Esophagus squamous epithelium (tissue), 5 donors: ENCODE results near the gene MSANTD1. TPM values are rescaled to one million over a fixed set of nuclear protein-coding genes. Genes with fewer than 3 reads are reported as not detected.
"Not testable (repeated sequence)": the region's sequence is repeated elsewhere in the genome, so short reads cannot be mapped to it uniquely, and the experiment has no call there.

Source experiments
- DNase-seq: peaks from one replicate; lab custom pipeline; 2025; lab: John Stamatoyannopoulos, UW
- H3K27ac ChIP-seq, 4 donors: fragments of 200-600 bp; sonication (generic); one replicate each; pipeline ENCODE4 v1.5.1; 2016 to 2019; ENCODE audit warnings: mild to moderate bottlenecking in 1 of 4
- H3K27me3 ChIP-seq, 4 donors: fragments of 200-600 bp; sonication (generic); 1 replicate in 3 of 4; 2 replicates in 1 of 4; pipeline versions ENCODE4 v1.5.1 to v1.6.0; 2017 to 2021; ENCODE audit warnings: antibody characterized with exemption in 1 of 4
- H3K36me3 ChIP-seq, 3 donors: fragments of 200-600 bp; sonication (generic); one replicate each; pipeline ENCODE4 v1.5.1; 2016 to 2019
- H3K4me1 ChIP-seq, 3 donors: fragments of 200-600 bp; sonication (generic); one replicate each; pipeline ENCODE4 v1.5.1; 2017 to 2019
- H3K4me3 ChIP-seq, 4 donors: fragments of 200-600 bp; sonication (generic); 1 replicate in 3 of 4; 2 replicates in 1 of 4; pipeline ENCODE4 v1.5.1; 2016 to 2019; ENCODE audit warnings: mild to moderate bottlenecking in 2 of 4, moderate library complexity in 1 of 4
- H3K9me3 ChIP-seq, 3 donors: fragments of 200-600 bp; sonication (generic); one replicate each; pipeline ENCODE4 v1.5.1; 2016 to 2019
- POLR2A ChIP-seq, 4 donors: fragments of 450-650 bp; IDR thresholded peaks; one replicate each; pipeline ENCODE4 v1.6.1; 2017; ENCODE audit warnings: antibody characterized with exemption in 4 of 4, mild to moderate bottlenecking in 4 of 4, moderate library complexity in 3 of 4
- WGBS, 2 donors: methylation state at CpG; one replicate each; pipeline ENCODE4 v1.1.5; 2018; 5-methylcytosine and 5-hydroxymethylcytosine counted together
- intact Hi-C: fragments of 100-400 bp; cut with DNase I; formaldehyde crosslinking; loops from one replicate; pipeline ENCODE4 v1.15.0; 2022
- total RNA-seq, 4 donors: library from RNA; depleted of rRNA; stranded (reverse); fragments of >200 nt; gene quantifications; one replicate each; pipeline ENCODE4 v1.1.0, GENCODE V29; 2016
- TF ChIP-seq, protein P1 (sequence below), 6 experiments: fragments of 450-650 bp in 4 of 6; fragments of 200-600 bp in 2 of 6; sonication (generic) in 2 of 6; IDR thresholded peaks; one replicate each; pipeline ENCODE4 v1.5.1; 2016 to 2019; ENCODE audit warnings: antibody characterized with exemption in 6 of 6, mild to moderate bottlenecking in 4 of 6, moderate library complexity in 4 of 6
- donor health status: DM: yes; HTN: yes; CAD: no.

The MSANTD1 gene
- total RNA-seq, 4 donors from 2014 or later, result 0.15 to 0.95 (median 0.18) TPM; not detected in 1

DNA sequence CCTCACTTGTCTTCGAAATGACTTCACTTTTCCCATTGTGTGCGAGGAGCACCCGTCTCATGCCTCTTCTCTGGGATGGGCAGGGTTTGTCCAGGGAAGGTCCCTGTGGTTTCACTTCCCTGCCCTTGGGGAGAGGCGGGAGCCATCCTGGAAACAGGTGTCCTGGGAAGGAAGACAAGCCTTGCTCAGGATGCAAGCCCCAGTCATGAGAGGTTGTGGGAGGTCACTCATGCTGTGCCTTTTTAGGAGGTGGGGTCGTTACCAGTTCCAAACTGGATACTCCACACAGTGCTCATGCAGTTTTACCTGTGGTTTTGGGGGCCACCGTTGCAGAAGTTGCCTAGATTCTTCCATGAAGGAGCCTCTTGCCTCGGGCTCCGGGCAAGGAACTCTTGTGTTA lies 47.7 kb downstream of the MSANTD1 start:
- Histone ChIP-seq H3K9me3 (peaks cover 0 to 7% (median 6%) of the 10 kb centered on the region in 3 donors), H3K27ac (no peak overlapping the region), H3K4me3 (no peak overlapping the region), H3K27me3 (no peaks in the 10 kb centered on the region), H3K4me1 (peaks cover 0 to 55% (median 25%) of the 10 kb centered on the region in 3 donors), H3K36me3 (no peaks in the 10 kb centered on the region)
- intact Hi-C loops, result no loop called here
- 85 to 91% methylated on average over 5 to 6 of the region's 8 CpGs for WGBS, 2 donors
- no peak for DNase-seq
- no peak for TF ChIP-seq POLR2A (IDR thresholded peaks at IDR 0.05)
- TF ChIP-seq, protein P1, sequence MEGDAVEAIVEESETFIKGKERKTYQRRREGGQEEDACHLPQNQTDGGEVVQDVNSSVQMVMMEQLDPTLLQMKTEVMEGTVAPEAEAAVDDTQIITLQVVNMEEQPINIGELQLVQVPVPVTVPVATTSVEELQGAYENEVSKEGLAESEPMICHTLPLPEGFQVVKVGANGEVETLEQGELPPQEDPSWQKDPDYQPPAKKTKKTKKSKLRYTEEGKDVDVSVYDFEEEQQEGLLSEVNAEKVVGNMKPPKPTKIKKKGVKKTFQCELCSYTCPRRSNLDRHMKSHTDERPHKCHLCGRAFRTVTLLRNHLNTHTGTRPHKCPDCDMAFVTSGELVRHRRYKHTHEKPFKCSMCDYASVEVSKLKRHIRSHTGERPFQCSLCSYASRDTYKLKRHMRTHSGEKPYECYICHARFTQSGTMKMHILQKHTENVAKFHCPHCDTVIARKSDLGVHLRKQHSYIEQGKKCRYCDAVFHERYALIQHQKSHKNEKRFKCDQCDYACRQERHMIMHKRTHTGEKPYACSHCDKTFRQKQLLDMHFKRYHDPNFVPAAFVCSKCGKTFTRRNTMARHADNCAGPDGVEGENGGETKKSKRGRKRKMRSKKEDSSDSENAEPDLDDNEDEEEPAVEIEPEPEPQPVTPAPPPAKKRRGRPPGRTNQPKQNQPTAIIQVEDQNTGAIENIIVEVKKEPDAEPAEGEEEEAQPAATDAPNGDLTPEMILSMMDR (IDR thresholded peaks at IDR 0.05), result no peak

DNA sequence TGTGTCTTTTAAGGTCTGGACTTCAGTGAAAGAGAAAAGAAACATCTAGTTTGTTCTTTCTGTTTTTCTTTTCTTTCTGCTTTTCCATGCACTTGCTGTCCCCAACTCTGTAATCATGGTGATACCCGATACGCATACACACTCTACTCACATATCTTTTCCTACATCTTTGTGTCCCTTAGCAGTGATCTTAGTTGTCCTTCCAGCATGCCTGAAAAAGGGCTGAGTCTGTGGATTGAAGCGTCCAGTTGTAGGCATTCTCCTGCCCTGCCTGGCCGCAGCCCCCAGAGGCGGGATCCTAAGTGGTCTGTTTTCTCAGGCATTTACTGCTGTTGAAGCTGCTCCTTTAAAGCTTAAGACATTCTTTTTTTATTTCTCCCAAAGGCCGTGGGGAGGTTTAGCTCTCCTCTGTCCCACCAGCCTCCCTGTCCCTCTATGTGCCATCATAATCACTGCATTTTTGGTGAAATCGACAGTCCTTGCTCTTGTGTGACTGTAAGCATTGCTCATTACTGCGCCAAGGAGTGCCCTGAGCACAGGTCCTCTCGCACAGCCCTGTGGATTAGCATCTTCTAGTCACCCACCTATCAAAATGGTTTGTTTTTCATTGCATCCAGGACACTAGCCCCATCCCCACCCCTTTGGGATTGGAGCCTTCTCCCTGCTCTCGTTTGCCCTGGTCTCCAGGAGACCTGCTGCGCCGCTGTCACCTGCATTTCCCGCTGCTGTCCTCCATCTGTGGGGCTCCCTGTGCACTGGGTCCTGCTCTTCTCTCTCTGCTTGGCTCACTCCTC lies 48.3 kb downstream of the MSANTD1 start:
- no peak for DNase-seq
- no peak overlapping the region for H3K27ac ChIP-seq
- H3K4me1 ChIP-seq, result peaks cover 0 to 56% (median 27%) of the 10 kb centered on the region in 3 donors
- TF ChIP-seq, protein P1 (IDR thresholded peaks at IDR 0.05), result no peak
- no peak for TF ChIP-seq POLR2A (IDR thresholded peaks at IDR 0.05)
- H3K9me3 ChIP-seq, result peaks cover 0 to 7% (median 6%) of the 10 kb centered on the region in 3 donors
- no peaks in the 10 kb centered on the region for H3K36me3 ChIP-seq
- H3K27me3 ChIP-seq, result no peaks in the 10 kb centered on the region
- 90 to 96% methylated on average over 13 of the region's 13 CpGs for WGBS, 2 donors
- H3K4me3 ChIP-seq, result no peak overlapping the region
- intact Hi-C loops, result no loop called here

DNA sequence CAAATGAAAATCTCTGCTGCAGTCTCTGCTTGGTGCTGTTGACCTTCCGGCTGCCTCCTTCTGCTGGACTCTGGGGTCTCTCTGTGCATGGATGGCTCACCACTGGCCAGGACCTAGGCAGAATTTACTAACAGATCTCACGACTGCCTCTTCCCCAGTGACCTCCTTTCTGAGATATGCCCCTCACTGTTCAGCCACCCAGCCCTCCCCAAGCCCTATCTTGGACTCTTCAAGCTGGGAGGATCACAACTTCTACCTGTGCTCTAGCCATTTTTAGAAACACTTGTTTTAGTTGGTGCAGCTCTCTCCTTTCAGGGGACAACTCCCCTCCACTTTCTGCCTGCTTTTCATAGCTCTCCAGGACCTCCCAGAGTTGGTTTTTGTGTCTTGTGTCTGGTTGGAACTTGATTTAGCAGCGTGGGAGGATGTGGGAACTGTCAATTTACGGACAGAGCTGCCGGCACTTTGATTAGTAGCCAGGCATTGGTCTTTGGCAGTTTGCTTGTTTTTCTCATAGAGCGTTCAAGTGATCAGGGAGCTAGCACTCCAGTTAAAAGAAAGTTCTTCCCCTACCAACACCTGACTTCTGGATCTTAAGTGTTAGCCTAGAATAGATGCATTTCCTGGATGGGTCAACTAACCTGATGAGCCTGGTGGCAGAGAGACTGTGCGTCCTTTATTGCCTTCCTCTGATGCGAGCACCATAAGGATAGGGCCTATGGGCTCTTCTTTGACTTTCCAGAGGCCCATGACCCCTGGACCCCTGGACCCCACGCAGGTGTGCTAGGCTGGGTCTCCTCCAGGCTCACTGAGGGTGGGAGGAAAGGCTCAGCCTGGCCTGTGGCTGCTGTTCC lies 50.4 kb downstream of the MSANTD1 start:
- Histone ChIP-seq H3K4me1 (peaks cover 0 to 58% (median 21%) of the 10 kb centered on the region in 3 donors), H3K27me3 (no peaks in the 10 kb centered on the region), H3K27ac (no peak overlapping the region), H3K36me3 (no peaks in the 10 kb centered on the region), H3K9me3 (peaks cover 0 to 7% (median 6%) of the 10 kb centered on the region in 3 donors), H3K4me3 (no peak overlapping the region)
- intact Hi-C loops, result no loop called here
- DNase-seq, result no peak
- TF ChIP-seq, protein P1 (IDR thresholded peaks at IDR 0.05), result no peak
- TF ChIP-seq POLR2A (IDR thresholded peaks at IDR 0.05), result no peak
- WGBS, 2 donors, result 44 to 46% methylated on average over 7 to 9 of the region's 9 CpGs

DNA sequence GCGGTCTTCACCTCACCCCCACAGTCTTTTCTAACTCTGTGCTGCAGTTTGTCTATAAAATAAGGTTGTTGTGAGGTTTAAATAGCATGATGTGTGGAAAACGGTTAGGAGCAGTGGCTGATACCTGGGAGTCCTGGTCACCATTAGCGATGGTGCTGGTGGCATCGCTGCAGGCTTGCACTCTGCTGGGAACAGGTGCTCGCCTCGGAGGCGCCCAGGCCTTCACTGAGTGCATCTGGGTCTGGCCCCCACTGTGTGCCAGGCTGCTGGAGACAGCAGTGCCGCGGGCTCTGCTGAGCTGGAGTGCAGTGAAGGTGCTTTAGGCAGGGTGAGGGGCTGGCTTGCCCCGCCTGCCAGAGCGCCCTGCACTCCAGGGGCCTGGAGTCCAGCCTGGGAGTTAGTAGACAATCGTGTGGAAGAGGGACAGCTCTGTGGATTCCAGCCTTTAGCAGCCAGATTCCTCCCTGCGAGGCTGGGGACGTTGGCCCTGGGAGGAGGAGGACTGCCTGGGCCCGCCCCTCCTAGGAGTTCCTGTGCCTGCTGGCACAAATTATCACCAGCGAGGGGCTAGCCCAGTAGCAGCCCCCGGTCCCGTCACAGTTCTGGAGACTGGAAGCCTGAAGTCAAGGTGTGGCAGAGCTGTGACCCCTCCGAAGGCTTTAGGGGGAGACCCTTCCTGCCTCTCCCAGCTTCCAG lies 51.2 kb downstream of the MSANTD1 start:
- intact Hi-C loops, result no loop called here
- no peak overlapping the region for H3K4me3 ChIP-seq
- WGBS, 2 donors, result 73 to 93% methylated on average over 5 to 10 of the region's 19 CpGs
- no peak overlapping the region for H3K27ac ChIP-seq
- DNase-seq, result no peak
- TF ChIP-seq POLR2A (IDR thresholded peaks at IDR 0.05), result no peak
- TF ChIP-seq, protein P1 (IDR thresholded peaks at IDR 0.05), result no peak
- H3K27me3 ChIP-seq, result no peaks in the 10 kb centered on the region
- peaks cover 0 to 59% (median 25%) of the 10 kb centered on the region in 3 donors for H3K4me1 ChIP-seq
- H3K36me3 ChIP-seq, result no peaks in the 10 kb centered on the region
- H3K9me3 ChIP-seq, result peaks cover 0 to 7% (median 6%) of the 10 kb centered on the region in 3 donors

DNA sequence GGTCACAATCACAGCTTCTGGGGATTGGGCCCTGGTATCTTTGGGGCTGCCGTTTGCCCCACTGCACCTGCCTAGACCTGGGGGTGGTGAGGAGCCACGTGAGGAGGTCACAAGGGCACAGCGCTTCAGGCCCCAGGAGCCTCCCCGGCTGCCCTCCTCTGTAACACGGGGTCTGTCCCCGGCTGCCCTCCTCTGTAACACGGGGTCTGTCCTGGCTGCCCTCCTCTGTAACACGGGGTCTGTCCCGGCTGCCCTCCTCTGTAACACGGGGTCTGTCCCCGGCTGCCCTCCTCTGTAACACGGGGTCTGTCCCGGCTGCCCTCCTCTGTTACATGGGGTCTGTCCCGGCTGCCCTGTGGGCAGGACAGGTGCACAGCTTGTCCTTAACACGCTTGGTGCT lies 51.9 kb downstream of the MSANTD1 start:
- DNase-seq, H3K27me3 ChIP-seq, H3K4me3 ChIP-seq, intact Hi-C loops, H3K9me3 ChIP-seq, H3K27ac ChIP-seq, H3K36me3 ChIP-seq: not testable (repeated sequence)
- 75 to 93% methylated on average over 3 to 5 of the region's 15 CpGs for WGBS, 2 donors
- peaks cover 0 to 66% (median 33%) of the 10 kb centered on the region in 3 donors for H3K4me1 ChIP-seq
